Measurements from ENCODE around the gene IGFALS. TPM values are rescaled to one million over a fixed set of nuclear protein-coding genes. Genes with fewer than 3 reads are reported as not detected.

IGFALS gene
- total and polyA plus RNA-seq, 2 donors (not counting 3 experiments of a cell fraction or from before 2014, with no cell fraction given), result not detected

GRCh38 chr16:1817276-1817589 is 23.7 kb upstream of the IGFALS start:
- Histone ChIP-seq H3K9me1 (replicated peaks; ENCODE audit: control insufficient read depth, extremely low read depth, insufficient read depth, low read length) (no peaks in the 10 kb centered on the region), H3K79me2 (ENCODE audit: control insufficient read depth, insufficient read depth, low read length) (no peaks in the 10 kb centered on the region), H3K4me2 (ENCODE audit: insufficient read depth, low read length) (no peak overlapping the region), H3K4me3 (replicated peaks in 1 of 3; ENCODE audit: insufficient read depth in 1 of 3, low read depth in 1 of 3, low read length in 3 of 3) (no peak overlapping the region), H4K20me1 (replicated peaks; ENCODE audit: control insufficient read depth, extremely low read depth, insufficient read depth, low read length) (no peaks in the 10 kb centered on the region), H3K27me3 (ENCODE audit: control insufficient read depth in 2 of 2, insufficient read depth in 2 of 2, low read length in 2 of 2) (no peaks in the 10 kb centered on the region), H3K4me1 (ENCODE audit: control insufficient read depth, extremely low read depth, insufficient read depth, low read length) (no peaks in the 10 kb centered on the region), H3K27ac (ENCODE audit: insufficient read depth, low read depth, low read length) (no peak overlapping the region), H3K9ac (replicated peaks; ENCODE audit: extremely low read depth, insufficient read depth, low read length) (no peak overlapping the region), H2AFZ (ENCODE audit: low read depth, low read length) (no peak overlapping the region), H3K36me3 (ENCODE audit: control insufficient read depth in 2 of 2, extremely low read depth in 1 of 2, insufficient read depth in 2 of 2, low read length in 2 of 2) (peaks cover 0 to 36% of the 10 kb centered on the region in 2 experiments), H3K9me3 (replicated peaks; ENCODE audit: control insufficient read depth, insufficient read depth, low read length) (no peaks in the 10 kb centered on the region)
- no TSS peak for BruUV-seq (replicated peaks)
- dilution Hi-C loops (cut with MboI; ENCODE audit: extremely low pct_ligation_motif_present, low sequenced_read_pairs) (no loop called here), intact Hi-C loops (cut with micrococcal nuclease) (no loop called here)
- DNase-seq (ENCODE audit: low read depth, low spot score) (no peak), FAIRE-seq (no peak)
- CTCF ChIA-PET, result no interaction called here
- TF ChIP-seq MYC (IDR thresholded peaks at IDR 0.05; ENCODE audit: low read depth, low read length), result no peak
- no peak for TF ChIP-seq GATA2 (IDR thresholded peaks at IDR 0.05; ENCODE audit: insufficient read depth, insufficient read length, low read depth, low read length)
- no peak for TF ChIP-seq POLR2A (IDR thresholded peaks at IDR 0.05; ENCODE audit: low read depth, low read length)
- TF ChIP-seq FOS (IDR thresholded peaks at IDR 0.05; ENCODE audit: borderline replicate concordance, insufficient read depth, low read length), result no peak
- TF ChIP-seq, protein P1, sequence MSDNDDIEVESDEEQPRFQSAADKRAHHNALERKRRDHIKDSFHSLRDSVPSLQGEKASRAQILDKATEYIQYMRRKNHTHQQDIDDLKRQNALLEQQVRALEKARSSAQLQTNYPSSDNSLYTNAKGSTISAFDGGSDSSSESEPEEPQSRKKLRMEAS (IDR thresholded peaks at IDR 0.05; ENCODE audit: insufficient read depth, insufficient read length), result no peak
- TF ChIP-seq JUN (IDR thresholded peaks at IDR 0.05; ENCODE audit: borderline replicate concordance, insufficient read depth, insufficient read length, low read depth), result no peak
- TF ChIP-seq, protein P2, sequence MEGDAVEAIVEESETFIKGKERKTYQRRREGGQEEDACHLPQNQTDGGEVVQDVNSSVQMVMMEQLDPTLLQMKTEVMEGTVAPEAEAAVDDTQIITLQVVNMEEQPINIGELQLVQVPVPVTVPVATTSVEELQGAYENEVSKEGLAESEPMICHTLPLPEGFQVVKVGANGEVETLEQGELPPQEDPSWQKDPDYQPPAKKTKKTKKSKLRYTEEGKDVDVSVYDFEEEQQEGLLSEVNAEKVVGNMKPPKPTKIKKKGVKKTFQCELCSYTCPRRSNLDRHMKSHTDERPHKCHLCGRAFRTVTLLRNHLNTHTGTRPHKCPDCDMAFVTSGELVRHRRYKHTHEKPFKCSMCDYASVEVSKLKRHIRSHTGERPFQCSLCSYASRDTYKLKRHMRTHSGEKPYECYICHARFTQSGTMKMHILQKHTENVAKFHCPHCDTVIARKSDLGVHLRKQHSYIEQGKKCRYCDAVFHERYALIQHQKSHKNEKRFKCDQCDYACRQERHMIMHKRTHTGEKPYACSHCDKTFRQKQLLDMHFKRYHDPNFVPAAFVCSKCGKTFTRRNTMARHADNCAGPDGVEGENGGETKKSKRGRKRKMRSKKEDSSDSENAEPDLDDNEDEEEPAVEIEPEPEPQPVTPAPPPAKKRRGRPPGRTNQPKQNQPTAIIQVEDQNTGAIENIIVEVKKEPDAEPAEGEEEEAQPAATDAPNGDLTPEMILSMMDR (IDR thresholded peaks at IDR 0.05; ENCODE audit: extremely low read depth in 1 of 2, insufficient read depth in 1 of 2, low read depth in 1 of 2, low read length in 2 of 2), result no peak
- TF ChIP-seq POLR2AphosphoS5 (IDR thresholded peaks at IDR 0.05; ENCODE audit: insufficient read depth, low read depth, low read length), result no peak
- no peak for TF ChIP-seq EZH2 (IDR thresholded peaks at IDR 0.05; ENCODE audit: borderline replicate concordance, low read depth, low read length, severe bottlenecking)
- POLR2A ChIA-PET, result no interaction called here

Data from endothelial cell of umbilical vein (primary cell).